ENCODE results near the gene MCM9. TPM values are rescaled to one million over a fixed set of nuclear protein-coding genes. Genes with fewer than 3 reads are reported as not detected.
"Not testable (repeated sequence)": the region's sequence is repeated elsewhere in the genome, so short reads cannot be mapped to it uniquely, and the experiment has no call there.

MCM9 gene
- polyA plus RNA-seq, 1 donor from 2014 or later = 31.6 TPM

DNA sequence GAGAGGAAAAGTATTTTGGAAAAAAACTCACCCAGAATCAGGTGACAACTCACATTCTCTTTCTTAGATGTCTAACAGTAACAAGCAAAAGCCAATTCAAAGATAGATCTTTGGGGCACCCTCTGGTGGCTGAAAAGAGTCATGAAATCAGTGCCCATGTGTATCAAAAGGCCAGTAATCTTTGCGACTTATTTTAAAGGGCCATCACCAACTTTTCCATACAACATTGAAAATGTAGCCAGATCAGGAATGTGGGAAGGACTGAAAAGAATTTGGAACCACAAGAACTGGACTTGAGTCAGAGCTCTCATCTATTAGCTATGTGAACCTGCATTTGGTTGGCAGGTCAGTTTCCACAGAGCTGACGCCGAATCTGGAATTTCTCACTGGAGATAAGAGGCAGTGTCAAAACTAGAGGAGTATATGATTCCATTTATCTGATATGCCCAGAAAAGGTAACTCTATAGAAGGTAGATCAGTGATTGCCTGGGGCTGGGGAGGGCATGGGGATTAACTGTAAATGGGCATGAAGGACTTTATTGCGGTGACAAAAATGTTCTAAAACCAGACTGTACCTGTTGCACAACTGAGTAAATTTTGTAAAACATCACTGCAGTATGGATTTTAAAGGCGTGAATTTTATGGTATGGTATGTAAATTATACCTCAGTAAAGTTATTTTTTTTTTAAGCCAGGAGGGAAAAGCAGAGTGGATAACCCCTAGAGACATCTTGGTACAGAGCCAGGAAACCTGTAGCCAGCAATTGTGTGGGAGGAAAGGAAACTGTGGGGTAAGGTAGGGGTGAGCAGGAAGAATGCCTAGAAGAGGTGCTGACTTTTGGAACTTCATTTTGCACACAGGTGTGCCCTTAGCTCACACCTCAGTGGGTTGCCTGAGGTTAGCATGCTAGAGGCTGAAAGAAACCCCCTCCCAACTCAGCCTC, 158.1 kb downstream of the MCM9 start:
- no peak overlapping the region for H3K4me3 Mint-ChIP-seq
- peaks cover 4 to 6% (median 6%) of the 10 kb centered on the region in 3 donors for H3K4me1 Mint-ChIP-seq
- H3K9me3 Mint-ChIP-seq = no peaks in the 10 kb centered on the region
- H3K36me3 Mint-ChIP-seq = no peaks in the 10 kb centered on the region
- H3K27me3 Mint-ChIP-seq = peaks cover 4% of the 10 kb centered on the region
- peak overlapping the region in 1 of 3 donors; percentile 1 for H3K27ac Mint-ChIP-seq

DNA sequence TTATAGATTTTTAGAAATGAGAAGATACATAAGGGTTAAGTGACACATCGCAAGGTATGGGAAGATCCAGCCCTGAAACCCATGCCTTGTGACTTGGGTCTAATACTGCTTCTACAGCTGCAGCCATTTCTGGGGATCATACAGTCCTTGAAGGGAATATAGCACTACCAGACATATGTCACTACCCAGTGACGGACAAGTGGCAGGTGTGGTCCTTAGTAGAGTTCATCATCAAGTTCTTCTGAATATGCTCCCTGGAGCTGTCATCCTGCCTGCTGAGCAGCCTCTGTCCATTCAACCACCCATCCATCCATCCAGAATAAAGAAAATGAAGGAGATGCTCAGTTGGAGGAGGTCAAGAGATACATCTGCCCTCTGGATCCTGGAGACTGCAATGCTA, 159.6 kb downstream of the MCM9 start:
- Mint-ChIP-seq H3K4me3 (no peak overlapping the region), H3K36me3 (no peaks in the 10 kb centered on the region), H3K27ac (no peak overlapping the region), H3K4me1 (peaks cover 4 to 6% (median 6%) of the 10 kb centered on the region in 3 donors), H3K27me3 (peaks cover 4% of the 10 kb centered on the region), H3K9me3 (no peaks in the 10 kb centered on the region)

DNA sequence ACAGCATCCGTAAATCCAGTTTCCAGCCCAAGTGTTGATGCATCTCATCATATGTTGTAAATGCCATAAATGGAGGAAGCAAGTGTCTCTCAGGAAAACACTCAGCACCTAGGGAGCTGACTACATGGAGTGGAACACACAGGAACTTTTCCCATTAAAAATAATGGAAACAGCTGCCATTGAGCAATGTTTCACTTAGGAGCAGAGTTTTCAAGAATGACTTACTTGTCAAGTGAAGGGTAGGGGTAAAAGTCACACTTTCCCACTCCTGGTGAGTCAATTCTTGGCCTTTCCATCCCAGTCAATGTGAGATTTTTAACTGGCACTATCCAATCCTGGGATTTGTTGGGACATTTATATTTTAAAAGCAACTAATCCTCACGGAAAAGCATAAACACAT, 160.4 kb downstream of the MCM9 start:
- no peaks in the 10 kb centered on the region for H3K9me3 Mint-ChIP-seq
- no peaks in the 10 kb centered on the region for H3K36me3 Mint-ChIP-seq
- peaks cover 4% of the 10 kb centered on the region for H3K27me3 Mint-ChIP-seq
- no peak overlapping the region for H3K4me3 Mint-ChIP-seq
- H3K27ac Mint-ChIP-seq = no peak overlapping the region
- peaks cover 4 to 6% (median 6%) of the 10 kb centered on the region in 3 donors for H3K4me1 Mint-ChIP-seq

DNA sequence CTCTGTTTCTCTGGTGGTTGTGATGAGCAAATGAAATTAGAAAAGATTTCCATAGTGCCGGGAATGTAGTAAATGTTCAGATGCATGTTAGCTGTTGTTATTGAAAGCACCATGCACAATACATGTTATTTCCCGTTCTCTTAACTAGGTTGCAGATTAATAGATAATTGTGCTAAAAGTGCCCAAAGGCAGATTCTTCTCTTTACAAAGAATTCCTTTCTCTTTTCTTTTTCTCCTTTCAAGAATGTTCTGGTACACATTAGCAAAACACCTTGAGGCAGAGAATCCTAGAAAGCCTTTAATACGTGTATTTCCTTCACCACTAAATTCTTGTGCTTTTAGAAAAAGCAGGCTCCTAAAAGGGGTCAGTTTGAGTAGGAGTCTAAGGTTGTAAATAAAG, 162.1 kb downstream of the MCM9 start:
- H3K27ac Mint-ChIP-seq = no peak overlapping the region
- no peaks in the 10 kb centered on the region for H3K36me3 Mint-ChIP-seq
- H3K4me3 Mint-ChIP-seq = no peak overlapping the region
- no peaks in the 10 kb centered on the region for H3K9me3 Mint-ChIP-seq
- peaks cover 5% of the 10 kb centered on the region for H3K27me3 Mint-ChIP-seq
- H3K4me1 Mint-ChIP-seq = peaks cover 6 to 15% (median 8%) of the 10 kb centered on the region in 3 donors

DNA sequence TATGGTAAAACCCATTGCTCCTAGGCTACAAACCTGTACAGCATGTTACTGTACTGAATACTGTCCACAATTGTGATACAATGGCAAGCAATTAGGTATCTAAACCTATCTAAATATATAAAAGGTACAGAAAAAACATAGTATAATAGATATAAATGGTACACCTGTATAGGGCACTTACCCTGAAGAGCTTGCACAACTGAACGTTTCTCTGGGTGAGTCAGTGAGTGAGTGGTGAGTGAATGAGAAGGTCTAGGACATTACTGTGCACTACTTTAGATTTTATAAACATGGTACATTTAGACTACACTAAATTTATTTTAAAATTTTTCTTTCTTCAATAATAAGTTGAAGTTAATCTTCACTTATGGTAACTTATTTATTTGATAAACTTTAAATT, 163.7 kb downstream of the MCM9 start:
- Mint-ChIP-seq H3K4me1 (peaks cover 5 to 9% (median 5%) of the 10 kb centered on the region in 3 donors), H3K9me3 (no peaks in the 10 kb centered on the region), H3K4me3 (no peak overlapping the region), H3K27me3 (peaks cover 5% of the 10 kb centered on the region), H3K36me3 (no peaks in the 10 kb centered on the region), H3K27ac (no peak overlapping the region)

DNA sequence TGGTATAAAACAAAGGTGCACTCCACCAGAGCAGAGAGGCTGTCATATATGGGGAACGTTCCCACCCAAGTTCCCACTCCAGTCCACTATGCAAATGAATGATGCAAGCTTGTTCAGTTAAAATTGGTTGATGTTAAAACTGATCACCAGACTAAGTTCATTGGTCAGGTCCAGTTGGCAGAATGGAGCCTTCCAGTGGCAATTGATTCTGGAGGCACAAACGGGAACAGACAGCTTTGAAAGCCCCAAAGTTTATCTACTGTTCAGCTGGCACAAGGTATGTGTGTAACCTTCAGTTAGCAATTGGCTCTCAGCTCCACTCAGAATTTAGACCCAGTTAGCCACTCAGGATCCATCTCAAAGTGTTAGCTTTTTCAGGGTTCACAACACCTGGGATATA, 164.1 kb downstream of the MCM9 start:
- H3K4me3 Mint-ChIP-seq = no peak overlapping the region
- H3K4me1 Mint-ChIP-seq = peaks cover 5 to 9% (median 5%) of the 10 kb centered on the region in 3 donors
- H3K36me3 Mint-ChIP-seq = no peaks in the 10 kb centered on the region
- no peaks in the 10 kb centered on the region for H3K9me3 Mint-ChIP-seq
- peaks cover 5% of the 10 kb centered on the region for H3K27me3 Mint-ChIP-seq
- no peak overlapping the region for H3K27ac Mint-ChIP-seq

DNA sequence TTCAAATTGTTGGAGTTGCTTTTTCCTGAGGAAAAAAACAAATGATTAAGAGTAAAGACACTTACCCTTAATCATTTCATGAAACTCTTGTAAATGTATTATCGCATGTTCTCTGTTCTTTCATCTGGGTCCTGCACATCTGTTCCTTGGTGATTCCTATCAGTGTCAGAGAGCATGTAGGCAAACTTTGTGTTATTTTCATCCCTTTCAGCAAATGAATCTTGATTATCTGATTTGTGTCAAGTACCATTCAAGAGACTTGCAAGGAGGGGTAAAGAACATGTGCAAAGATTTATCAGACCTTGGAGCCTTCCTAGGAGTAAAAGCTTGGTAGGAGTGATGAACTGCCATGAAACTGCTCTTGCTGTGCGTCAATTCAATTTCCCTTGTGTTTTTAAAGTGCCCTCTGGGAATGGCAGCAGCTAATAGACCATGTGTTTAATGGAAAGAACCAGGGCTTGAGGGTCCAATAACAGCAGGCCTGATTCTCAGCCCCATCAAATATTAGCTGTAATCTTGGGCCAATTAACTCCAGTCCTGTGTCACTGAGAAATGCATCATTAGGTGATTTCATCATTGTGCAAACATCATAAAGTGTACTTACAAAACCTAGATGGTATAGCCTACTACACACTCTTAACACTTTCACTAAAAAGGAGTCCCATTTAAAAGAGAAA, 164.7 kb downstream of the MCM9 start:
- H3K4me3 Mint-ChIP-seq = no peak overlapping the region
- no peaks in the 10 kb centered on the region for H3K36me3 Mint-ChIP-seq
- H3K27me3 Mint-ChIP-seq = peaks cover 5% of the 10 kb centered on the region
- no peaks in the 10 kb centered on the region for H3K9me3 Mint-ChIP-seq
- peaks cover 5 to 9% (median 5%) of the 10 kb centered on the region in 3 donors for H3K4me1 Mint-ChIP-seq
- no peak overlapping the region for H3K27ac Mint-ChIP-seq

DNA sequence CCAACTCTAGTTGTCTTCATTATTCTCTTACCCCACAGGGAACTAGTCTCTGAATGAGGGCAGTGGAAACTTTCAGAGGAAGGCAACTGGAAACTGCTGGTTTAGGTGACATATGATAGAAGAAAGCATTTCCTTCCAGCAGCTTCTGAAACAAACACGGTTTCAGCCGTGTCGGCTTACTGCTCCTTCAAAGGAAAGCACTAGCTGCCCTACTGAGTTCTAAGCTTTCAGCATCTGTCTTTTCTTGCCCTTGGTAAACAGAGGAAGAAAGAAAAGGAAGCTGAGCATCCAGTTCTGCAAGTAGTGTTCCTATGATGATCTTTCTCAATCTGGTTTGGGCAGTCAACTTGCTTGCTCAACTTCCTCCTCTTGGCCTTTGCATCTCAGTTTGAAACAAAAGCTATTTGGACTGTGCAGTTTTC, 166.0 kb downstream of the MCM9 start:
- H3K4me1 Mint-ChIP-seq = peaks cover 5 to 9% (median 5%) of the 10 kb centered on the region in 3 donors
- no peaks in the 10 kb centered on the region for H3K9me3 Mint-ChIP-seq
- H3K4me3 Mint-ChIP-seq = no peak overlapping the region
- H3K27me3 Mint-ChIP-seq = peaks cover 4% of the 10 kb centered on the region
- no peak overlapping the region for H3K27ac Mint-ChIP-seq
- H3K36me3 Mint-ChIP-seq = no peaks in the 10 kb centered on the region

DNA sequence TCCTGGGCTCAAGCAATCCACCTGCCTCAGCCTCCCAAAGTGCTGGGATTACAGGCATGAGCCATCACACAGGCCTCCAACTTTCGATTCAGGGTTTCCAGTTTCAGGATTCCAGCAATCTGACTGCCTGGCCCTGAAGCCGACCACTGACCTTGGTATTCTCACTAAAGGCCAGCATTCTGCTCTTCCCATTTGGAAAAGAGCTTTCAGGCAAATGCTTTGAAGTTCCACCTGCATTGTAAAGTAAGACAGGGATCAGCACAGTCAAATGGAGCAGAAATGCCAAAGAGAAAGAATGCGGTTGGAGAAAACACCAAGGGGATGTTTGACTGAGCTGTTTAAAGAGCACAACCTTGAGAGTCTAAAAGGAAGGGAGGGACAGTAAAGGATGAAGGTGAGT, 166.5 kb downstream of the MCM9 start:
- Mint-ChIP-seq H3K36me3 (no peaks in the 10 kb centered on the region), H3K27ac (peak overlapping the region in 1 of 3 donors; percentile 75), H3K9me3 (no peaks in the 10 kb centered on the region), H3K4me1 (peaks cover 5 to 9% (median 5%) of the 10 kb centered on the region in 3 donors), H3K27me3 (peaks cover 3% of the 10 kb centered on the region), H3K4me3 (no peak overlapping the region)

DNA sequence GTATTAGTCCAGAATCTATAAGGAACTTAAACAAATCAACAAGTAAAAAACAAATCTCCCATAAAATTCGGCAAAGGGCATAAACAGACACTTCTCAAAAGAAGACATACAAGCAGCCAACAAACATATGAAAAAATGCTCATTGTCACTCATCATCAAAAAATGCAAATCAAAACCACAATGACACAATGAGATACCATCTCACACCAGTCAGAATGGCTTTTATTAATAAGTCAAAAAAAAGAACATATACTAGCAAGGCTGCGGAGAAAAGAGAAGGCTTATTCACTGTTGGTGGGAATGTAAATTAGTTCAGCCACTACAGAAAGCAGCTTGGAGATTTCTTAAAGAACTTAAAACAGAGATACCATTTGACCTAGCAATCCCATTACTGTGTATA, 169.6 kb downstream of the MCM9 start:
- H3K9me3 Mint-ChIP-seq, H3K36me3 Mint-ChIP-seq, H3K27me3 Mint-ChIP-seq, H3K4me1 Mint-ChIP-seq, H3K4me3 Mint-ChIP-seq, H3K27ac Mint-ChIP-seq: not testable (repeated sequence)

DNA sequence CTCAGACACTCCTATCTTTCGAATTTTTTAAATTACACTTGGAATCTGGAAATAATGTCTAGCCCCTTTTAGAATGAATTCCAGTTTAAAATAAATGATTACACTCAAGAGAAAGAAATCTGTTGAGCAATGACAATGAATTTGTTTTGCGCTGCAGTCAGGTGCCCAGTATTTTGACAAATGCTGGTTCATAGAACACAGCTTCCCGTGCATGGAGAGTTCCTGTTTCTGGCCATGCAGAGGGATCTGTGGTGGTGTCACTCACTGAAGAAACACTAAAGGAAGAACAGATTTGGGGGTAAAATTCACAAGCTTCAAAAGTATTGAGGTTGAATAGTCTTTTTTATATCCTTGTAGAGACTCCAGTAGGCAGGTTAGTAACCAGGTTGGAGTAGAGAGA, 170.2 kb downstream of the MCM9 start:
- Mint-ChIP-seq H3K4me1 (peaks cover 5 to 9% (median 5%) of the 10 kb centered on the region in 3 donors), H3K9me3 (no peaks in the 10 kb centered on the region), H3K36me3 (no peaks in the 10 kb centered on the region), H3K27ac (no peak overlapping the region), H3K4me3 (no peak overlapping the region), H3K27me3 (peaks cover 3% of the 10 kb centered on the region)

Other genes with a start within 250 kb of the MCM9 start
- gene ASF1A, start 41.0 kb downstream of the MCM9 start, polyA plus RNA-seq = 46.2 TPM
- 0.09 TPM for gene FAM184A, start 143.5 kb upstream of the MCM9 start, polyA plus RNA-seq